GM18508 (cell line): ENCODE results near the gene SCN1A.
"Not testable (repeated sequence)": the region's sequence is repeated elsewhere in the genome, so short reads cannot be mapped to it uniquely, and the experiment has no call there.

Experiments
- ATAC-seq: cut with Tn5 transposase; IDR thresholded peaks from one replicate; pipeline ENCODE4 v1.9.1; 2021; ENCODE audit warnings: moderate number of reproducible peaks; ENCODE audit not compliant: insufficient read depth, unreplicated experiment

Gene SCN1A

DNA sequence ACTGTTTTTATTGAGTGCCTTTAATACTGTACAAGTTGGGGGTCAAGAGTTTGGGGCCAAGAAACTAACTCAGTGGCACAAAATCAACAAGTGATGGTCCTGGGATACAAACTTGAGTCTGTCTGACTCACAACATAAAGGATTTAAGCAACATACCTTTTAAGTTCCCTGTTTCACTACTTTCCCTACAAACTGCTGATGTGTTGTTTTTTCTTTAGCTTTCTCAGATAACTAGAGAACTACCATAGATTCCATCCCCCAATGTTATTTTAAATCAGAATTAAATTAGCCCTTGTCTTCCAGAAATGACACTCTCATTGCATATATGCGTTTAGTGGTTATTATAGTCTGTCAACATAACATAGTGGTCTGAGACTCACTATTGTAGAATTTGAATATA, 116.2 kb downstream of the SCN1A start:
- no peak for ATAC-seq

DNA sequence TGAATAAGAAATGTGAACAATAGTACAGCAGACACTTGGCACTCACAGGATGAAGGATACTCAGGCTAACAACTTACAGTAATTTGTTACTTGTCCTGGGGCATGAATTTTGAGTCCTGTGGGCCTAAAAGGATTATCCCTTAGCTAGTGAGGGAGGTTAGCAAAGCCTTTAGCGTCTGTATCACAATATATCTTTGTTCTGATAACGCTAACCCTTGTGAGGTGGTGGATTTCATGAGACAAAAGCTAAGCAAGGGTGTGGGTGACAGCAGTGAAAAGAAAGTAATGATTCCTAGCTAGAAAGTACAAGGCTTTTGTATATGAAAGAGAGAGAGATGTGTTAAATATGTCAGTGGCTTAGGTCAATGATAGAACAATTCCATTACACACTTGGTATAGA, 127.4 kb downstream of the SCN1A start:
- no peak for ATAC-seq

DNA sequence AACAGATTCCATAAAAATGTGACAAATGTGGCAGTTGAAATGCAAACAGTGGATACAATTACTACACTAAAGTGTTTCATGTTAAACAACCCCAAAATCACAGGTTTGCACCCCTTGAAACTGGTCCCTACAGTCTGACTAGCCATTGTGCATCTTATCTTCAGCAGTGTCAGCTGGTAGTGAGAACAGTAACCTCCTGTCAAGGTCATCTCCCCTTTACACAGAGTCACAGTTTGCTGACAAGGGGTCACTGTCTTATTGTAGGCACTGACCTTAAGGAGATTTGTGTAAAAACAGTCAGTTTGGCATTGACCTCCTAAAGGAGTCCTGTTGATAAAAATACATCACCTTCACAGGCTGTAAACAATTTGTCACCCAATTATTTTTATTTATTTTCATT, 137.0 kb downstream of the SCN1A start:
- no peak for ATAC-seq

DNA sequence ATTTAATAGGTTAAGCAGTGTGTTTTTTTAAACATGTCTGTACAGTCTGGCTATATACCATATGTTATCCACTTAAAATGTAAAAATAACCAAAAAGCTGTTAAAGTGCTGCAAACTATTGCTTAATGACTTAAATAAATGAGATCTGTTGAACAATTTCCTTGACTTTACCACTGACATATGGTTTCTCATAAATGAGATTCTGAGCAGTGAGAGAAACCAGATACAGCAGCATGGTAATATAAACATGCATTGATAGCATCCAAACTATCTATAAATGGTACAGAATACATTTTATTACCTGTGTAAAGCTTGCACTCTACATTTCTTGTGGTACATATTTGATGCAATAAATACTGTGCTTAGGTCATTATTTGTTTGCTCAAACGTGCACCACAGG, 138.0 kb downstream of the SCN1A start:
- no peak for ATAC-seq

DNA sequence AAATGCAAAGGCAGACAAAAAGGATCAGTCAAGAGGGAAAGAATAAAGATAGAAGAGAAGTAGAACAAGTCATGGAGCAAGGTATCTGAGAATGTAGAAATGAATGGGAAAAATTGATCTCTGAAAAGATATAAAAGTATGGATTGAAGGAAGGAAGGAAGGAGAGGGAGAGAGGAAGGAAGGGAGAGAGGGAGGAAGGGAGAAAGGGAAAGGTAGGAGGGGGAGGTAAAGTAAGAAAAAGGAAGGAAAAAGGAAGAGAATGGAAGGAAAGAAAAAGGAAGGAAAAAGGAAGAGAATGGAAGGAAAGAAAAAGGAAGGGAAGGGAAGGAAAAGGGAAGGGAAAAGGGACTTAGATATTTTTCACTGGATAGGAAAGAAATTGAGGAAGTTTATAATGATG, 142.7 kb downstream of the SCN1A start:
- no peak for ATAC-seq

DNA sequence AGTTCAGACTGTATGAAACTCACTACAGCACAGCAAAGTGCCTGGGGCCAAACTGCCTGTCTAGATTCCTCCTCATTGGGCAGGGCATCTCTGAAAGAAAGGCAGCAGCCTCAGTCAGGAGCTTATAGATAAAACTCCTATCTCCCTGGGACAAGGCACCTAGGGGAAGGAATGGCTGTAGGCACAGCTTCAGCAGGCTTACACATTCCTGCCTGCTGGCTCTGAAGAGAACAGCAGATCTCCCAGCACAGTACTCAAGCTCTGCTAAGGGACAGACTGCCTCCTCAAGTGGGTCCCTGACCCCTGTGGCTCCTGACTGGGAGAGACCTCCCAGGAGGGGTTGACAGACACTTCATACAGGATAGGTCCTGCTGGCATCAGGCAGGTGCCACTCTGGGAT, 155.7 kb downstream of the SCN1A start:
- not testable (repeated sequence) for ATAC-seq

DNA sequence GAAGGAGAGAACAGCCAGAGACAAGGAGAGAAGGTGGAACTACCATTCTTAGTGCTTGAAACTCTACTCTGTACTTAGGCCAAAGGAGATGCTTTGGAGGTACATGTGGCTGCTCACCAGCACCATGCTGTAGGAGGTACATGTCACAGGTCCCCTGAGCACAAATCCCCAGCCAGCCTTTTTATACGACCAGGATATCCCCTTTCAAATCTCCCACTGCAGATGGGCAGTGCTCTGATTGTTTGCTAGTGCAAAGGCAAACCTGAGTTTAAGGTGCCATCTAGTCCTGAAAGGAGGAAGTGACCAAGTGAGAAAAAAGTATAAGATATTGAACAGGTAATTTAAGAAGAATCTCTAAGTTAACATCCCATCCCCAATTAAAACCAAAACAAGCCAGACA, 157.2 kb downstream of the SCN1A start:
- ATAC-seq, result no peak

DNA sequence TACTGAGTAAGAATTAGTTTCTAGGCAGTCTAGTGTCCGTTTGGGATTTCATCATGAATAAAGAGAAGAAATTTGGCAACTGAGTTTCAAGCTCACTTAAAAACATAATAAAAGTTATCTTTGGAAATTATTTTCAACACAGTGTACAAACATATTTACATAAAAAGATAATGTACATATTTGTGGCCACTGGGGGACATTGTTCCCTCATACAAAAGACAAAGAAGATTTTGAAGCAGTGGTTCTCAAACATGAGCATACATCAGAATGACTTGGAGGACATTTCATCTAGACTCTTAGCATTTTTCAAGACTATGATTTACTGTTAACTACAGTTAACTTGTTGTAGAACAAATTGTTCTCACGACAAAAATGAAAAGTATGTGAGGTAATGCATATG, 158.6 kb downstream of the SCN1A start:
- ATAC-seq, result no peak

DNA sequence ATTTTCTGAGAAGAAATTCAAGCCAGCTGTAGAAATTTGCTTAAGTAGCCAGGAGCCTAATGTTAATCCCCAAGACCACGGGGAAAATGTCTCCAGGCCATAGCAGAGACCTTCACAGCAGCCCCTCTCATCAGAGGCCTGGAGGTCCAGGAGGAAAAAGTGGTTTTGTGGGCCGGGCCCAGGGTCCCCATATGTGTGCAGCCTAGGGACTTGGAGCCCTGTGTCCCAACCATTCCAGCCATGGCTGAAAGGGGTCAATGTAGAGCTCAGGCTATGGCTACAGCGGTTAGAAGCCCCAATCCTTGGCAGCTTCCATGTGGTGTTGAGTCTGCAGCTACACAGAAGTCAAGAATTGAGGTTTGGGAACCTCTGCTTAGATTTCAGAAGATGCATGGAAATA, 160.1 kb downstream of the SCN1A start:
- ATAC-seq, result no peak

DNA sequence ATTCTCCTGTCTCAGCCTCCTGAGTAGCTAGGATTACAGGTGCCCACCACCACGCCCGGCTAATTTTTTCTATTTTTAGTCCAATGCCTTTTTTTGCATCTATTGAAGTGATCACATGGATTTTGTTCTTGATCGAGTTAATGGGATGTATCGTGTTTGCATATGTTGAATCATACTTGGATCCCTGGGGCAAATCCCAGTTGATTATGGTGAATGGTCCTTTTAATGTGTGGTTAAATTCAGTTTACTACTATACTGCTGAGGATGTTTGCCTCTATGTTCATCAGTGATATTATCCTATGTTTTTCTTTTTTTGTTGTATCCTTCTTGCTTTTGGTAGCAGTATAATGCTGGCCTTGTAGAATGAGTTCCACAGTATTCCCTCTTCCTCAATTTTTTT, 166.0 kb downstream of the SCN1A start:
- ATAC-seq, result no peak

DNA sequence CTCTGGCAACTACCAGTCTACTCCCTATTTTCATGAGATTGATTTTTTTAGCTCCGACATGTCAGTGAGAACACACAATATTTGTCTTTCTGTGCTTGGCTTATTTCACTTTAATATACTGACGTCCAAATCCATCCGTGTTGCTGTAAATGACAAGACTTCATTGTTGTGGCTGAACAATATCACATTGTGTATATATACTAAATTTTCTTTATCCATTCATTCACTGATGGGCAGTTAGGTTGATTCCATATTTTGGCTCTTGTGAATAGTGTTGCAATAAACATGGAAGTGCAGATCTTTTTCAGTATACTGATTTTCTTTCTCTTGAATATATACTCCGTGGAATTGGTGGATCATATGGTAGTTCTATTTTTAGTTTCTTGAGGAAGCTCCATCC, 168.4 kb downstream of the SCN1A start:
- ATAC-seq, result no peak

DNA sequence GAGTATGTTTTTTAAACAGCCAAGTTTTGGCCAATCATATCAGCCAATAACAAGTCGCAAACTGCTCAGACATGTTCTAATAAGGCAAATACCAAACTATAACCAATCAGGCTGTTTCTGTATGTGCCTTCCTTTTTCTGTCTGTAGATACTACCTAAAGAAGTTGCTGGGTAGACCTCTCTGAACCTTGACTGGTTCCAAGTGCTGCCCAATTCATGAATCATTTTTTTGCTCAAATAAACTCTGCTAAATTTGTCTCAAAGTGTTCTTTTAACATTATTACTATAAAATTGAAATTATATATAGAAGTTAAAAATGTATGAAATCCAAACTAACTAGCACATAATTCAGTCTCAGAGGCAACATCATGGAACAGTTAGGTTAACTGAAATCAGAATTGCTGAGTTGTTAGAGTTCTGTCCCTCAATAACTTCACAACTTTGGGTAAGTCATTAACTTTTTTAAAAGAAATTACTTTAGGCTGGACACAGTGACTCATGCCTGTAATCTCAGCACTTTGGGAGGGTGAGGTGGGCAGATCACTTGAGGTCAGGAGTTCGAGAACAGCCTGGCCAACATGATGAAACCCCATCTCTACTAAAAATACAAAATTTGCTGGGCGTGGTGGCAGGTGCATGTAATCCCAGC, 169.4 kb downstream of the SCN1A start:
- no peak for ATAC-seq

DNA sequence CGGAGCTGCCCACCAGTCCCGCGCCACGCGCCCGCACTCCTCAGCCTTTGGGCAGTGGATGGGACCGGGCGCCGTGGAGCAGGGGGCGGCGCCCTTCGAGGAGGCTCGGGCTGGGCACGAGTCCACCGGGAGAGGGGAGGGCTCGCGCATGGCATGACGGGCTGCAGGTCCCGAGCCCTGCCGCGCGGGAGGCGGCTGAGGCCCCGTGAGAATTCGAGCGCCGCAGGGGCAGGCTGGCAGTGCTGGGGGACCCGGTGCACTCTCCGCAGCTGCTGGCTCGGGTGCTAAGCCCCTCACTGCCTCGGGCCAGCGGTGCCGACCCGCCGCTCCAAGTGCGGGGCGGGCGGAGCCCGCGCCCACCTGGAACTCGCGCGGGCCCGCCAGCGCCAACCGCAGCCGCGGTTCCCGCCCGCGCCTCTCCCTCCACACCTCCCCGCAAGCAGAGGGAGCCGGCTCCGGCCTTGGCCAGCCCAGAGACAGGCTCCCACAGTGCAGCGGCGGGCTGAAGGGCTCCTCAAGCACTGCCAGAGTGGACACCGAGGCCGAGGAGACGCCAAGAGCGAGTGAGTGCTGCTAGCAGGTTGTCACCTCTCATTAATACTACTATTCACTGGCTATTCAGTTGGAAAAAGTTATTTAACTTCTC, 170.7 kb downstream of the SCN1A start:
- no peak for ATAC-seq

DNA sequence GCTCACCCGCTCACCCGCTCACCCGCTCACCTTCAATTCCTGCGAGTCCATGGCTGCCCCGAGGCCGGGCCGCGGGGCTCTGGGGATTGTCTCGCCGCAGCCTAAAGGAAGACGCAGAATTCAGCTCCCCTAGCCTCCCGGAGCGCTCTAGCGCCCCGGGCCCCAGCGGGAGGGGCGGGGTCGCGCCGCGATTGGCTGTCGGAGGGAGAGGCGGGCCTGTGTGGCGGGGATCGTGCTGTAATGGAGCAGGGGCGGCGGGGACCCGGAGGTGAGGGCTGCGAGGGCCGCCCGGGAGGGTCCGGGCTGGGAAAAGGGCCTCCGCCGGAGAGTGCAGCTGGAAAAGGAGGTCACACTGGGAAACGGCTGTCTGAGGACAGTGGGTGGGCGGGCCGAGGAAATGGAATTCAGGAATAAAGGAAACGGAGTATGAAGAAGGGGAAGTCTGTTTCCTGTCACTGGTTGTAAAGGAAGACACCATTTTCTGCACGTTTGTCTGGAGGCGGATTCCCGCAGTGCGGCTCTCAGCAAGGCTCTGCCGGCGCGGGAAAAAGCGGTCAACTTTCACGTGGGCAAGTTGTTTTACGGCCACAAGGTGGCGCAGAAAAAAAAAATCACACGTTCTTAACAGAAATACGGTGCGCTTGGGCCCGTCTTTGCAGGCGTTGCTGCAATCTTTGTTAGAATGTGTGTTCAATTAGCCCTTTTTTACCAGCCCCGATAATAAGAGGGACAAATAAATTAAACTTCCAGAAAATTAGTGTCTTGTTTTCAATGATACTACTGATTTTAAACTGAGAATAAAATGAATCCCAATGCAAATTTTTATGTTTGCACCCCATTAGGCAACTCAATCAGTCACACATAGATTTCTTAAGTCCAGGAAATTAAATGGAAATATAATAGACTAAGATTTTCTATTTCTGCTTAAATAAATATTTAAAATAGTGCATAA, 173.9 kb downstream of the SCN1A start, which contains the start of gene TTC21B:
TSS of gene TTC21B (minus strand) at position 122 of the 952 bp plus-strand sequence. CDS start at position 51, 71 bp downstream.
- peak; percentile 84 for ATAC-seq

DNA sequence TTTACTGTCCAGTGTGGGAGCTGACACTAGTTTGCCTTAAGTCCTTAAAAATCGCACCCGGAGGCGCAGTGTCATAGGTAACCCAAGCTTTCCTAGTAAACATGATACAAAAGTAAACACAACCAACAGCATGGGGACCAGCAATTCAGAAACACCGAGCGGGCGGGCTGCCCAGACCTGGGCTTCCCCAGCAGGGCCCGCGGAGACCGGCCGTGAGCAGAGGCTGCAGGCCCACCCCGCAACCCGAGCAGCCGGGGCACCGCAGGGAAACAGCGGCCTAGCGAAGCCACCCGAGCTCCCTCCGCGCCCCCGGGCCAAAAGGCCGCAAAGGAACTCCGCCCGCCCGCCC, 174.5 kb downstream of the SCN1A start:
- ATAC-seq, result peak; percentile 2

DNA sequence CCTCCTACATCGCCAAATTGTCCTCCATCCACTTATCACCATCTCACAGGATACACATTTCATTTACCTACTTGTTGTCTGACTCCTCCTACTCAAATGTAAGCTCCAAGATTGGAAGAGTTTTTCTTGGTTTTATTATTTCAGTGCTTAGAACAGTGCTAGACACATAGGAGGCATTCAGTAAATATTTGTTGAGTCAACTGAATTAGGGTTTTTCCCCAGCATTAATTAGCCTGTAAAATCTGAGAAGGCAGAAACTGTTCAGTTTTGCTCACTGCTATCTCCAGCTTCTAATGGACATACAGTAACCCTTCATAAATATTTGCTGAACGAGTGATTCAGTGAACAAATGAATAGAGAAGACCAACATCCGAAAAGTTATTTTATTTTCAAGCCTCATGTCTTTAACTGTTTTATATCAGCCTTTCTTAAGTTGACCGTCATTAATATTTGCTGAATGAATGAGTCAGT, 175.0 kb downstream of the SCN1A start:
- no peak for ATAC-seq

DNA sequence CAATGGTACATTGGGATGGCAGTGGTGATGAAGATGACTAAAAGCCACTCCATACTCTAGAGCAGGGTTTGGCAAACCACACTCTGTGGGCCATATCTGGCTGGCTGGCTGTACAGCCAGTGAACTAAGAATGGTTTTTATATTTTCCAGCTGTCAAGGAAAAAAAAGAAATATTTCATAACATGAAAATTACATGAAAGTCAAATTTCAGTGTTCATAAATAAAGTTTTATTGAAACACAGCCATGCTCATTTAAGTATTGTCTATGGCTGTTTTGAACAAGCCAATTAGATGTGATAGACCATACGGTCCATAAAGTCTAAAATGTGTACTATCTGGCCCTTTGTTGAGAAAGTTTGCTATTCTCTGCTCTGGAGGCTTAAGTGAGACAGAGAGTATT, 175.7 kb downstream of the SCN1A start:
- no peak for ATAC-seq

DNA sequence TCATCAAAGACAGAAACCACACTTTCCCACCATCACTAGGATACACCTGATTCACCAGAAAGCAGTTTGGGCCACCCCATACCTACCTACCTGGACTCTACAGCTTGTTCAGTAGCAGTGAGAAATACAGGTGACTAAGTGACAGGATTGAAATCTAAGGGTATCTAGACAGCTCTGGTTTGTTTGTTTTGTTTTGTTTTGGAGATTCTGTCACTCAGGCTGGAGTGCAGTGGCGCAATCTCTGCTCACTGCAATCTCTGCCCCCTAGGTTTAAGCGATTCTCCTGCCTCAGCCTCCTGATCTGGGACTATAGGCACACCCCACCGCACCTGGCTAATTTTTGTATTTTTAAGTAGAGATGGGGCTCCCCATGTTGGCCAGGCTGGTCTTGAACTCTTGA, 177.4 kb downstream of the SCN1A start:
- ATAC-seq, result no peak

DNA sequence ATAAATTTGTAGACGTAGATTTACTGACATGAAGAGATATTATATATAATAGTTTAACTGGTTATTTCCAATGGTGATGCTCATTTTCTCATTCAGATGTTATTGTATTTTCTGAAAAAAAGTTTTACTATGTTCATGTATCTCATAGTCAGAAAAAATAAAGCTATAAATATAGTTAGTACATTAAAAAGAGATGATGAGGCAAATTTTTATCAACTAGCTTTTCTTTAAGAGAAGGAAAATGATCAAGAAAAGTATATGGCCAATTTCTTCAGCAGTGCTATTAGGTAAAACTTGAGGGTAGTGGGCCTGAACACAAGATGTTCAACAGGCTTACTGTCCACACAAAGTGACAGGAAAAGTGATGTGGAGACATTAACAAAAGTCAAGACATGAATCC, 186.0 kb downstream of the SCN1A start:
- no peak for ATAC-seq

DNA sequence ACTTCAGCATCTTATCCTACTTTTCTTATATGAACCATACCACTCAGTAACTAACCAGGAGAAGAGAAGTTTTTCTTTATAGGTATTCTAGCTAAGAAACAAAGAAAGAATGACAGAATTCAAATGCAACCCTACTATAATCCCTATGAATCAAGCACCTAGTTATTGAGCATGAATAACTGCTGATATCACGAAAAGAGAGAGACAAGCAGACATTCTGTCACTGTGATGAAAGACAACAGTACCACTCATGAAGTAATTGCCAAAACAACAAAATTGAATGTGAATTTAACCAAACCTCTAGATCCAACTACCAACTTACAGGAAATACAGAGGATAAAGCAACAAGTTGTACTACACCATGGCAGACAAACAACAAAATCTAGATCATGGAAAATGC, 189.6 kb downstream of the SCN1A start:
- ATAC-seq, result no peak
